Uterus (tissue), 4 donors: ENCODE data around the gene RACGAP1. TPM values are rescaled to one million over a fixed set of nuclear protein-coding genes. Genes with fewer than 3 reads are reported as not detected.
"Not testable (repeated sequence)": the region's sequence is repeated elsewhere in the genome, so short reads cannot be mapped to it uniquely, and the experiment has no call there.

Experiments used
- DNase-seq, 2 donors: peaks; one replicate each; pipeline ENCODE4 v3.0.0-alpha.2; 2019 to 2020
- H3K27ac ChIP-seq, 2 donors: fragments of 200-600 bp; sonication (generic); 1 replicate in 1 of 2; 2 replicates in 1 of 2; pipeline ENCODE4 v1.5.1; 2016 to 2018
- H3K27me3 ChIP-seq, 2 donors: fragments of 200-600 bp; sonication (generic); one replicate each; pipeline ENCODE4 v1.5.1; 2018 to 2019; ENCODE audit warnings: control low read depth in 1 of 2
- H3K36me3 ChIP-seq, 2 donors: fragments of 200-600 bp; sonication (generic); one replicate each; pipeline ENCODE4 v1.5.1; 2019; ENCODE audit warnings: control low read depth in 1 of 2
- H3K4me1 ChIP-seq, 2 donors: fragments of 200-600 bp; sonication (generic); one replicate each; pipeline ENCODE4 v1.5.1; 2018 to 2019; ENCODE audit warnings: control low read depth in 1 of 2
- H3K4me3 ChIP-seq, 2 donors: fragments of 200-600 bp; sonication (generic); 1 replicate in 1 of 2; 2 replicates in 1 of 2; pipeline ENCODE4 v1.5.1; 2018 to 2019; ENCODE audit warnings: mild to moderate bottlenecking in 1 of 2
- H3K9me3 ChIP-seq, 2 donors: fragments of 200-600 bp; sonication (generic); one replicate each; pipeline ENCODE4 v1.5.1; 2019; ENCODE audit warnings: control low read depth in 1 of 2
- POLR2A ChIP-seq, 2 donors: fragments of 450-650 bp; IDR thresholded peaks; one replicate each; pipeline ENCODE4 v1.6.1; 2016; ENCODE audit warnings: antibody characterized with exemption in 2 of 2, mild to moderate bottlenecking in 1 of 2, moderate library complexity in 1 of 2
- intact Hi-C: fragments of 100-400 bp; cut with DNase I; formaldehyde crosslinking; loops from one replicate; pipeline ENCODE4 v1.15.1; 2023; ENCODE audit warnings: low total_unique reads
- total RNA-seq, 4 donors: library from RNA; depleted of rRNA in 3 of 4; stranded (reverse); fragments of >200 nt in 3 of 4; gene quantifications; one replicate each; pipeline versions ENCODE4 v1.1.0 to v1.2.4, GENCODE V29; 2014 to 2023
- TF ChIP-seq, protein P1 (sequence below), 4 experiments: fragments of 200-600 bp in 2 of 4; fragments of 450-650 bp in 2 of 4; sonication (generic) in 2 of 4; IDR thresholded peaks; one replicate each; pipeline ENCODE4 v1.5.1; 2016 to 2019; ENCODE audit warnings: antibody characterized with exemption in 4 of 4, mild to moderate bottlenecking in 2 of 4, moderate library complexity in 1 of 4
- donor health status: DM: yes; HTN: yes; CAD: no.

RACGAP1 gene
- total RNA-seq, 4 donors from 2014 or later = 8.5 to 57.8 (median 9.3) TPM

DNA sequence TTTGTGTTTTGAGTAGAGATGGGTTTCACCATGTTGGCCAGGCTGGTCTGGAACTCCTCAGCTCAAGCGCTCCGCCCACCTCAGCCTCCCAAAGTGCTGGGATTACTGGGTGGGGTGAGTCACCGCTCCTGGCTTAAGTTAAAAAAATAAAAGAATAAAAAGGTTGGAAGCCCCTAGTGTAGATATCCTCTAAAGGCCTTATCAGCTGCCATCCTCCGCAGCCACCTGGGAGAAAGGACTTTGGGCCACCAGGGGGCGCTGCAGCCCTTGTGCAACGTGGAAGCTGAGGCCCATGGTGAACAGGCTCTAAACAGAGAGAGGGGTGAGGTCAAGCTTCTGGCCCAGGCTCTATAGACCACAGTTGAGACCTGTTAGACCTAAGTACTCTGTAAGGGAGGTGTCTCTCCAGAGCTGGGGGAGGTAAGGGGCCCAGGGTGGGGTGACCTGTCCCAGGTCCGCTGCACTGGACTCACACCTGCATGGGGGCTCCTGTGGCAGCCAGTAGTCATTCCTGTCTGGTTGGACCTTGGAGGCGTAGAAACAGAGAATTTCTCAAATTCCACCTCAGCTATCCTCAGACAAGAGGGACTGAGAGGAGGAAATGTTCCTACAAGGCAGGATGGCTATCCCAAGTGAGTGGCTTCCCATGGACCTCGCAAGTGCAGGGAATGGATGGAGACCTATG lies 14.0 kb upstream of the RACGAP1 start:
- Histone ChIP-seq H3K36me3 (no peaks in the 10 kb centered on the region), H3K27me3 (no peaks in the 10 kb centered on the region), H3K4me1 (no peaks in the 10 kb centered on the region), H3K9me3 (no peaks in the 10 kb centered on the region), H3K4me3 (no peak overlapping the region), H3K27ac (peak overlapping the region in 1 of 2 donors; percentile 51)
- TF ChIP-seq POLR2A (IDR thresholded peaks at IDR 0.05) = no peak
- TF ChIP-seq, protein P1, sequence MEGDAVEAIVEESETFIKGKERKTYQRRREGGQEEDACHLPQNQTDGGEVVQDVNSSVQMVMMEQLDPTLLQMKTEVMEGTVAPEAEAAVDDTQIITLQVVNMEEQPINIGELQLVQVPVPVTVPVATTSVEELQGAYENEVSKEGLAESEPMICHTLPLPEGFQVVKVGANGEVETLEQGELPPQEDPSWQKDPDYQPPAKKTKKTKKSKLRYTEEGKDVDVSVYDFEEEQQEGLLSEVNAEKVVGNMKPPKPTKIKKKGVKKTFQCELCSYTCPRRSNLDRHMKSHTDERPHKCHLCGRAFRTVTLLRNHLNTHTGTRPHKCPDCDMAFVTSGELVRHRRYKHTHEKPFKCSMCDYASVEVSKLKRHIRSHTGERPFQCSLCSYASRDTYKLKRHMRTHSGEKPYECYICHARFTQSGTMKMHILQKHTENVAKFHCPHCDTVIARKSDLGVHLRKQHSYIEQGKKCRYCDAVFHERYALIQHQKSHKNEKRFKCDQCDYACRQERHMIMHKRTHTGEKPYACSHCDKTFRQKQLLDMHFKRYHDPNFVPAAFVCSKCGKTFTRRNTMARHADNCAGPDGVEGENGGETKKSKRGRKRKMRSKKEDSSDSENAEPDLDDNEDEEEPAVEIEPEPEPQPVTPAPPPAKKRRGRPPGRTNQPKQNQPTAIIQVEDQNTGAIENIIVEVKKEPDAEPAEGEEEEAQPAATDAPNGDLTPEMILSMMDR (IDR thresholded peaks at IDR 0.05) = peak; percentile 67 to 83 (median 80)
- DNase-seq = peak; percentile 88
- intact Hi-C loops = no loop called here

DNA sequence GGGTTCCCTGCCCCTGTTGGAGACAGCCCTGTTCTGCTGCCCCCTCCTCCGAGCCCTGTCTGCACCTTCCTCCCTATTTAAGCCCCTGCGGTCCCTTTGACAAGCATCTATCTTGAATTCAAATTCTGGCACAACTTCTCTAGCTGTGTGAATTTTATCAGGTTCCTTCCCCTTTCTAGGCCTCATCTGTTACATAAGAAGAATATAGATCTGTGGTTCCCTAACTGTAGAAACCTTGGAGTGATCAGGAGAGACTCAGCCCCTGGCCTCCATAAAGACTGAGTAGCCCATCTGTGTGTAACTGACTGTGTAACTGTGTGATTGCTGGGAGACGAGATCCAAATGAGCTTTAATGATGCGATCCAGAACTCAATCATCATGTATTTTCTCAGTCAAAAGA lies 13.0 kb upstream of the RACGAP1 start:
- Histone ChIP-seq H3K4me1 (no peaks in the 10 kb centered on the region), H3K27me3 (no peaks in the 10 kb centered on the region), H3K9me3 (no peaks in the 10 kb centered on the region), H3K4me3 (no peak overlapping the region), H3K27ac (no peak overlapping the region), H3K36me3 (no peaks in the 10 kb centered on the region)
- TF ChIP-seq POLR2A (IDR thresholded peaks at IDR 0.05) = no peak
- intact Hi-C loops = no loop called here
- no peak for DNase-seq

DNA sequence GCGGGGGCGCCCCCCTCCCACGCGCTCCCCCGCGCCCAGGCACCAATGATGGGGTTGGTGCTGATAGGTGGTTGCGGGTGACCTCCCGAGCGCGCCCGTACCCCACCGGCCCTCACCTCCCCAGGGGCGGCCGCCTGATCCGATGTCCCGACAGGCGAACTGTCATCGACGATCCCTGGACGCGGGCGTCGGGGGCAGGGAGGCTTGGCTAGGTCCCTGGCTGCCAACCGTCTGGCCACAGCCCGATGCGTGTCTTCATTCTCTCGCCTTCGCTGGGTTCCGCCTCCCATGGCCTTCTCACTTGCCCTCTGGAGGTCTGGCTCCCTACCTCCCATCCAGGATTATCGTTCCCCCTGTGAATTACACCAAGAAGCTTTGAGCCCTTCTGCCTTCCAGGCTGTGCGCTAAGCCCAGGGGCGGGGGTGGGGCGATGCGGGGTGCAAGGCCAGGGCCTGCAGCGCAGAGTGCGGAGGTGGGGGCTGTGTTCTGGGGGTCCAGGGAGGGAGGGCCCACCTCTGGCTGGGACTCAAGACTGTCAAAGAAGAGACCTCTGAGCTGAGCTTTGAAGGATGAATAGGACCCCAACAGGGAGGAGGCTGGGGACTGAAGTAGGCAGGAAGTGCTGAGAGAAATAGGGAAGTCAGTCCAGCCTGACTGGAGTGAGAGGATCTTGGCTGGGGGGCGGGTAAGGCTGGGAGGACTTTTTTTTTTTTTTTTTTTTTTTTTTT lies 7.7 kb upstream of the RACGAP1 start:
- intact Hi-C loops = no loop called here
- peaks cover 0 to 4% of the 10 kb centered on the region in 2 donors for H3K4me1 ChIP-seq
- H3K27ac ChIP-seq = no peak overlapping the region
- H3K9me3 ChIP-seq = no peaks in the 10 kb centered on the region
- DNase-seq = no peak
- H3K36me3 ChIP-seq = no peaks in the 10 kb centered on the region
- TF ChIP-seq, protein P1 (IDR thresholded peaks at IDR 0.05) = no peak
- no peak for TF ChIP-seq POLR2A (IDR thresholded peaks at IDR 0.05)
- H3K27me3 ChIP-seq = peaks cover 0 to 4% of the 10 kb centered on the region in 2 donors
- no peak overlapping the region for H3K4me3 ChIP-seq

DNA sequence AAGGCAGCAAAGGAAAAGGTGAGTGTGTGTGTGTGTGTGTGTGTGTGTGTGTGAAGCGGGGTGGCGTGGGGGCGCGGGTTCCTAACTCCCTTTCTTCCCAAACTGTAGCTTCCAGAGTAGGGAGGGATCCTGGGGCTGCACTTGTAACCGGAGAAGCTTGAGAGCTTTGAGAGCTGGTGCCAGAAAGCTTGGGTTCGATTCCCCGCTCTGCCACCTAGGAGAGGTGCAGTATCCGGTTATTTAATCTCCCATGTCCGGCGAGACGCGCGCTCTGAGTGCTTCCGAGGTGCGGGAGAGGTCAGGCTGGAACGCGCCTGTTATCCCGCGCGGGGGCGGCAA lies 7.2 kb upstream of the RACGAP1 start:
- intact Hi-C loops = no loop called here
- Histone ChIP-seq H3K27me3 (peaks cover 0 to 4% of the 10 kb centered on the region in 2 donors), H3K36me3 (no peaks in the 10 kb centered on the region), H3K27ac (no peak overlapping the region), H3K4me1 (peaks cover 0 to 4% of the 10 kb centered on the region in 2 donors), H3K4me3 (no peak overlapping the region), H3K9me3 (no peaks in the 10 kb centered on the region)
- TF ChIP-seq POLR2A (IDR thresholded peaks at IDR 0.05) = no peak
- TF ChIP-seq, protein P1 (IDR thresholded peaks at IDR 0.05) = no peak
- no peak for DNase-seq

DNA sequence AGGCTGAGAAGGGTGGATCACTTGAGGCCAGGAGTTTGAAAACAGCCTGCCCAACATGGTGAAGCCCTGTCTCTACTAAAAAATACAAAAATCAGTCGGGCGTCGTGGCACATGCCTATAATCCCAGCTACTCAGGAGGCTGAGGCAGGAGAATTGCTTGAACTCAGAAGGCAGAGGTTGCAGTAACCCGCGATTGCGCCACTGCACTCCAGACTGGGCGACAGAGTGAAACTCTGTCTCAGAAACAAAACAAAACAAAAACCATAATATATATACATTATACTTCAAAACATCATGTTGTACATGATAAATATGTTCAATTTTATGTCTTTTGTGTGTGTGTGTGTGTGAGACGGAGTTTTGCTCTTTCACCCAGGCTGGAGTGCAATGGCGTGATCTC lies 5.2 kb upstream of the RACGAP1 start:
- DNase-seq, H3K27me3 ChIP-seq, H3K4me1 ChIP-seq, H3K36me3 ChIP-seq, H3K4me3 ChIP-seq, H3K9me3 ChIP-seq, H3K27ac ChIP-seq, intact Hi-C loops: not testable (repeated sequence)

DNA sequence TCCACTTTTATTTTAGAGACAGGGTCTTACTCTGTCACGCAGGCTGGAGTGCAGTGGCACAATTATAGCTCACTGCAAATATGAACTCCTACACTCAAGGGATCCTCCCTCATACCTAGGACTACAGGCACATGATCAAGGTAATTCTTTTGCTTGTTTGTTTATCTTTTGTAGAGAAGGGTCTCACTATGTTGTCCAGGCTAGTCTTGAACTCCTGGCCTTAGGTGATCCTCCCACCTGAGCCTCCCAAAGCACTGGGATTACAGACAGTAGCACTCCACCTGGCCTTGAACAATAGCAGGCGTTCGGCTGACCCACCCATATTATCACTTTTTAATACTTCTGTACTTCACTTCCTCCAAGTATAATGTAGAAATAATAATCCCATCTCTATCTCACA lies 1.4 kb upstream of the RACGAP1 start:
- Histone ChIP-seq H3K27me3 (no peaks in the 10 kb centered on the region), H3K4me1 (no peaks in the 10 kb centered on the region), H3K27ac (no peak overlapping the region), H3K9me3 (no peaks in the 10 kb centered on the region), H3K4me3 (no peak overlapping the region), H3K36me3 (no peaks in the 10 kb centered on the region)
- intact Hi-C loops = no loop called here
- TF ChIP-seq, protein P1 (IDR thresholded peaks at IDR 0.05) = no peak
- no peak for TF ChIP-seq POLR2A (IDR thresholded peaks at IDR 0.05)
- no peak for DNase-seq
